A673 (cell line): Measurements from ENCODE around the gene AP1M1.

Experiments
- EZH2 ChIP-seq: fragments of 200-600 bp; sonication (generic); IDR thresholded peaks from 2 replicates; pipeline ENCODE4 v1.6.1; 2017; ENCODE audit warnings: borderline replicate concordance, low read depth, mild to moderate bottlenecking, mixed read lengths, antibody characterized with exemption, low read length; ENCODE audit not compliant: poor library complexity, severe bottlenecking
- TF ChIP-seq, protein P1 (sequence below): fragments of 300-800, 200-600 bp; sonication (generic); conservative IDR thresholded peaks from 2 replicates; pipeline ENCODE4 v1.5.1; 2017; ENCODE audit warnings: low read depth, mild to moderate bottlenecking, antibody characterized with exemption, low read length, moderate library complexity, mixed read lengths

GRCh38 chr19:16208064-16208759 lies 10.5 kb downstream of the AP1M1 start:
- TF ChIP-seq, protein P1, sequence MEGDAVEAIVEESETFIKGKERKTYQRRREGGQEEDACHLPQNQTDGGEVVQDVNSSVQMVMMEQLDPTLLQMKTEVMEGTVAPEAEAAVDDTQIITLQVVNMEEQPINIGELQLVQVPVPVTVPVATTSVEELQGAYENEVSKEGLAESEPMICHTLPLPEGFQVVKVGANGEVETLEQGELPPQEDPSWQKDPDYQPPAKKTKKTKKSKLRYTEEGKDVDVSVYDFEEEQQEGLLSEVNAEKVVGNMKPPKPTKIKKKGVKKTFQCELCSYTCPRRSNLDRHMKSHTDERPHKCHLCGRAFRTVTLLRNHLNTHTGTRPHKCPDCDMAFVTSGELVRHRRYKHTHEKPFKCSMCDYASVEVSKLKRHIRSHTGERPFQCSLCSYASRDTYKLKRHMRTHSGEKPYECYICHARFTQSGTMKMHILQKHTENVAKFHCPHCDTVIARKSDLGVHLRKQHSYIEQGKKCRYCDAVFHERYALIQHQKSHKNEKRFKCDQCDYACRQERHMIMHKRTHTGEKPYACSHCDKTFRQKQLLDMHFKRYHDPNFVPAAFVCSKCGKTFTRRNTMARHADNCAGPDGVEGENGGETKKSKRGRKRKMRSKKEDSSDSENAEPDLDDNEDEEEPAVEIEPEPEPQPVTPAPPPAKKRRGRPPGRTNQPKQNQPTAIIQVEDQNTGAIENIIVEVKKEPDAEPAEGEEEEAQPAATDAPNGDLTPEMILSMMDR = no peak
- TF ChIP-seq EZH2 = no peak
